Peyer's patch (tissue), 4 donors: ENCODE results near the gene VAMP2.

Experiments used
- CTCF ChIP-seq, 6 experiments: fragments of 450-650 bp in 4 of 6; fragments of 200-600 bp in 2 of 6; sonication (generic) in 1 of 6; IDR thresholded peaks; one replicate each; pipeline ENCODE4 v1.5.1; 2017 to 2019; ENCODE audit warnings: antibody characterized with exemption in 6 of 6, mild to moderate bottlenecking in 3 of 6, moderate library complexity in 1 of 6
- POLR2A ChIP-seq, 2 donors: fragments of 450-650 bp; IDR thresholded peaks; one replicate each; pipeline ENCODE4 v1.5.1; 2017; ENCODE audit warnings: antibody characterized with exemption in 2 of 2, mild to moderate bottlenecking in 2 of 2, moderate library complexity in 2 of 2

DNA sequence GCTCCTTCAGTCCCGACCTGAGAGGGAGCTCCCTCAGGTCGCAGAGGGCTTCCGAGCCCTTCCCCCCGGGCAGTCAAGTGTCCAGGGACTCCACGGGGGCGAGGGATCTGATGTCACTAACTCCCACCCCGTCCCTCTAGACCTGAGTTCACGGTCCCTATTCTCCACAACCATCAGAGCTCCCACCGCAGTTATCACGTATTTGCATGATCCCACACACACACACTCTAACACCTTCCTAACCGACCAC lies 6.8 kb downstream of the VAMP2 start:
- TF ChIP-seq CTCF (IDR thresholded peaks at IDR 0.05): peak in 1 of 6 experiments; percentile 8
- no peak for TF ChIP-seq POLR2A (IDR thresholded peaks at IDR 0.05)
